ENCODE measurements around the gene SEC24B.

DNA sequence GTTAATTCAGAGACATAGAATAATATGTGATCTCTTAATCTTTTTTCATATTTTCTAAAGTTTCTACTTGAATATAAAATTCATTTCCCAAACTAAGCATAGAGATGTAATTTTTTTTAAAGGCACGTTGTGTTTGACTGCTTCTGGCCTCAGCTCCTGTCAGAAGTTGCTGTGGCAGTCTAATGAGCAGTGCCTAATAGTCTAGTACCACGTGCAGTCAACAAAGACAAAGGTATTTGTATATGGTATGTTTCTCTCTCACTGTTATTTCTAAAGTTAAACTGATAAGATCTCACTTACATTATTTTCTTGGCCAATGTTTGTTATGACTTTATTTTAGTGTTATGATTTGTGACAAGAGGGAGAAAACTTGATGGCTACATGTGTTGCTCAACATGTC lies 77.8 kb downstream of the SEC24B start:
- TF ChIP-seq, protein P1, sequence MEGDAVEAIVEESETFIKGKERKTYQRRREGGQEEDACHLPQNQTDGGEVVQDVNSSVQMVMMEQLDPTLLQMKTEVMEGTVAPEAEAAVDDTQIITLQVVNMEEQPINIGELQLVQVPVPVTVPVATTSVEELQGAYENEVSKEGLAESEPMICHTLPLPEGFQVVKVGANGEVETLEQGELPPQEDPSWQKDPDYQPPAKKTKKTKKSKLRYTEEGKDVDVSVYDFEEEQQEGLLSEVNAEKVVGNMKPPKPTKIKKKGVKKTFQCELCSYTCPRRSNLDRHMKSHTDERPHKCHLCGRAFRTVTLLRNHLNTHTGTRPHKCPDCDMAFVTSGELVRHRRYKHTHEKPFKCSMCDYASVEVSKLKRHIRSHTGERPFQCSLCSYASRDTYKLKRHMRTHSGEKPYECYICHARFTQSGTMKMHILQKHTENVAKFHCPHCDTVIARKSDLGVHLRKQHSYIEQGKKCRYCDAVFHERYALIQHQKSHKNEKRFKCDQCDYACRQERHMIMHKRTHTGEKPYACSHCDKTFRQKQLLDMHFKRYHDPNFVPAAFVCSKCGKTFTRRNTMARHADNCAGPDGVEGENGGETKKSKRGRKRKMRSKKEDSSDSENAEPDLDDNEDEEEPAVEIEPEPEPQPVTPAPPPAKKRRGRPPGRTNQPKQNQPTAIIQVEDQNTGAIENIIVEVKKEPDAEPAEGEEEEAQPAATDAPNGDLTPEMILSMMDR (IDR thresholded peaks at IDR 0.05): no peak
- no peak for TF ChIP-seq TCF7L2 (IDR thresholded peaks at IDR 0.05; ENCODE audit: low read depth, low read length)

Data from Panc1 (cell line).